Measurements from ENCODE around the gene OR10W1.

The OR10W1 gene, protein sequence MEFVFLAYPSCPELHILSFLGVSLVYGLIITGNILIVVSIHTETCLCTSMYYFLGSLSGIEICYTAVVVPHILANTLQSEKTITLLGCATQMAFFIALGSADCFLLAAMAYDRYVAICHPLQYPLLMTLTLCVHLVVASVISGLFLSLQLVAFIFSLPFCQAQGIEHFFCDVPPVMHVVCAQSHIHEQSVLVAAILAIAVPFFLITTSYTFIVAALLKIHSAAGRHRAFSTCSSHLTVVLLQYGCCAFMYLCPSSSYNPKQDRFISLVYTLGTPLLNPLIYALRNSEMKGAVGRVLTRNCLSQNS

DNA sequence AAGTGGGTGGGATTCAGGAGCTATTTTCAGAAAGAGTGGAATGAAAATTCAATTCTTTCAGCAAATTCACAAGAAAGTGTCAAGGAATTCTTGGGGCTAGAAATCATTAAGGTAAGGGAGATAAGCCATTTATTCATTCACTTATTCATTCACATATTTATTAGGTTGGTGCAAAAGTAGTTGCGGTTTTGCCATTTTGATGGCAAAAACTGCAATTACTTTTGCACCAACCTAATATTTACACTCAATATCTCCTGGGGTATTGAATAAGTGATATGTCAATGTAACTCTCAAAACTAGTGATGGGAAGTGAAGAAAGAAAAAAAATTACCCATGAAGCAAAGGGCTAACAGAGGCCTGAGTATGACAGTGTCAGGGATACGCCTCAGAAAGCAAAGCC, at the start of gene OR10W1:
TSS of gene OR10W1 (minus strand) at position 119 of the 400 bp plus-strand sequence. CDS start 402 bp downstream, outside the sequence.
- no peak for DNase-seq

DNA sequence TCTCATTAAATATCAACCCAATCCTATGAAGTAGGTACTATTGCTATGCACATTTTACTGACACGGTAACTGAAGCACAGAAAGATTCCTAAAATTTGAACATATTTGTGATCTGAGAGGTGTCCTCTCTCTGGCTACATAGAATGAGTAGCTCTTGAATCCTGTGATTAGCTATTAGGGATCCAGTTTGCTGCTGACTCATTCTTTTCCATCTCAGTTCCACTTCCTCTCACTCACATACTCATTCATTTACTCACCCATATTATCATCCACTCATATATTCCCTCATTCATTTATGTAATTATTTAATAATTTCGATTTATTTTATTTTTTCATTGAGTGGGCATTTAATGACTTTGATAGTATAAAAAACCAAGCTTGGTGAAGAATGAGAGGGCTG, 48.1 kb upstream of the OR10W1 start:
- DNase-seq, result no peak

DNA sequence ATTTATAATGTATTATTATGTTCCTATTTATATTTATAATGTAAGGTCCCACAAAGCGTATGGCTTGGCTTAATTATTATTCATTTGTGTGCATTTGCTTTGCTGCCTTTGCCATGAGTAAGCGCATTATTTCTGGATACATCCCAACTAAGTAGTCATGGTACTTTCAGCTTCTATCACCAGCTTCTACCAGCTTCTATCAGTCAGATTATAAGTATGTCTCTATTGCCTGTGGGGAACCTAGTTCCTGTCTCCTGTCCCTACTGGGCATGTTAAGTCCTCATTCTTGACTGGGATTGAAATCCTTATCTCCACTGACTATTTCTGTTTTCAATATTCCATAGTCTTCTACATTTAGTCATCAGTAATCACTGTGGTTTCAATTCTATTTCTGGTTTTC, 33.5 kb upstream of the OR10W1 start:
- DNase-seq, result no peak

DNA sequence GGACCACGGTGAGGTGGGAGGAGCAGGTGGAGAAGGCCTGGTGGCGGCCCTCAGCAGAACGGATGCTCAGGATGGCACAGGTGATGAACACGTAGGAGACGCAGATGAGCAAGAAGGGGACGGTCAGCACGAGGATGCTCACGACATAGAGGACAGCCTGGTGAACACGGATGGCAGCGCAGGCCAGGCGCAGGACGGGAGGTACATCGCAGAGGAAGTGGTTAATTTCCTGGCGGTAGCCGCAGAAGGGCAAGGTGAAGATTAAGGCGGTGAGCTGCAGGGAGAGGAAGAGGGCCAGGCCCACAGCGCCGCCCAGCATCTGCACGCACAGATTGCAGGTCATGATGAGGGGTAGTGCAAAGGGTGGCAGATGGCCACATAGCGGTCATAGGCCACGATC, 24.0 kb upstream of the OR10W1 start:
- DNase-seq, result no peak

DNA sequence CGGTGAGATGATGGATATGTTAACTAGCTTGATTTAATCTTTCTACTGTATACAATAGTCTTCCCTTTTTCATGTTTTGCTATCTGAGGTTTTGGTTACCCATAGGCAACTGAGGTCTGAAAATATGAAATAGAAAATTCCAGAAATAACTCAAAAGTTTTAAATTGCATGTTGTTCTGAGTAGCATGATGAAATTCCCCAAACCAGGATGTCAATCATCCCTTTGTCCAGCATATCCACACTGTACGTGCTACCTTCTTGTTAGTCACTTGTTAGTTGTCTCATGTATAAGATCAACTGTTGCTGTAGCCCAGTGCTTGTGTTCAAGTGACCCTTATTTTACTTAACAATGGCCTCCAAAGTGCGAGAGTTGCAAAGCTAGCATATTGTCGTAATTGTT, 21.2 kb upstream of the OR10W1 start:
- DNase-seq, result no peak

DNA sequence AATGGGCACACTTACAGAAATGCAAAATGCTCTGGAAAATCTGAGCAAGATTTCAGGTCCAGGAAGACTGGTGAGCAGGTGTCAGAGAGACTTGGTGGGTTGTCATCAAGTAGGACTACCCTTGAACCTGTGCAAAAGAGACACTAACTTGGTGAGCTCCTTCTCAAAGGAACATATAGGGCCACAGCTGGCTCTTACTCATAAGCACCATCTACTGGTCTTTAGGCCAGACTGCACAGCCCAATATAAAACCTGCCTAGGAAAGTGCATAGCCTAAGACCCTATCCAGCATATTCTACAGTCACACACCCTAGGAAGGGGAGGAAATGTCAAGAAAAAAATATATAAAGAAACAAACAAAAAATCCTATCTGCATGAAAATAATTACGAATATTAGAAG, 18.2 kb upstream of the OR10W1 start:
- no peak for DNase-seq

DNA sequence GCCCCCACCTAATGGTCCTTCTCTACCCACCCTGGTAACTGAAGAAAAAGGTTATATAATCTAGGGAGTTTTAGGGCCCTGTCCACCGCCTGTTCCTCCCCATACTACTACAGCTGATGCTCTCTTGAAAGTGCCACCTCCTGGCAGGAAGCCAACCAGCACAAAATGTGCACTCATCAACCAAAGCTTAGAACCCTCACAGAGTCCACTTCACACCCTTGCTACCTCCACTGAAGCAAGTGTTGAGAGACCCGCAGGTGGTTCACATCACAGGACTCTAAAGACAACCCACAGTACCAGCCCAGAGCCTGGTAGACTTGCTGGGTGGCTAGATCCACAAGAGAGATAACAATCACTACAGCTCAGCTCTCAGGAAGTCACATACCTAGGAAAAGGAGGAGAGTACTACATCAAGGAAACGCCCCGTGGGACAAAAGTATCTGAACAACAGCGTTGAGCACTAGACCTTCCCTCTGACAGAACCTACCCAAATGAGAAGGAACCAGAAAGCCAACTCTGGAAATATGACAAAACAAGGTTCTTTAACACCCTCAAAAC, 17.5 kb upstream of the OR10W1 start:
- no peak for DNase-seq

DNA sequence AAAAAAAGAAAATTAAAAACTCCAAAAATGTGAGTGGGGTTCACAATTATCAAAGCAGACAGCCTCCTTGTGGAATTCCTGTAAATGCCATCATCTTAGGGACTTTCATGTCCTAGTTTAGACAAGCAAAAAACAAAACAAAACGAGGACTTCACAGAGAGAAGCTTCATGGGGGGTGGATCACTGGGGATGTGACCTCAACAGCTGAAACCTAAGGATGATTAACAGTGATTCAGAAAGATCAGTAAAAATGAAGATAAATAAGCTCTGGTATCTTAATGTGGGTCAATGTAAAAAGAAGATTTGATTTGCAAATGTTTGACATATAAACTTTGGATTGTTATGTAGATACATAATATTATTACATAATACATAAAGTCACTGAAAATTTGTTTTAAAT, 8.1 kb upstream of the OR10W1 start:
- DNase-seq, result no peak

DNA sequence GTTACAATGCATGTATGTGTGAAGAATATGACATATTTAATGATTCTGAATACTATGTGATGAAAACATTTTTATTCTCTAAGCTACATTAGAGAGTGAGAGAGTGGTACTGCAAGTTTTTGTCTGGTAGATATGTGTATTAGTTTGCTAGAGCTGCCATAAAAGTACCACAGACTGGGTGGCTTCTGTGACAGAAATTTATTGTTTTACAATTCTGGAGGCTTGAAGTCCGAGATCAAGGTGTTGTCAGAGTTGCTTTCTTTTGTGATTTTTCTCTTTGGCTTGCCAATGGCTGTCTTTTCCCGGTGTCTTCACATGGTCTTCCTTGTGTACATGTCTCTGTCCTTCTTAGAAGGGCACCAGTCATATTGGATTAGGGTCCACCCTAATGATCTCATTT, 6.9 kb upstream of the OR10W1 start:
- DNase-seq, result no peak

DNA sequence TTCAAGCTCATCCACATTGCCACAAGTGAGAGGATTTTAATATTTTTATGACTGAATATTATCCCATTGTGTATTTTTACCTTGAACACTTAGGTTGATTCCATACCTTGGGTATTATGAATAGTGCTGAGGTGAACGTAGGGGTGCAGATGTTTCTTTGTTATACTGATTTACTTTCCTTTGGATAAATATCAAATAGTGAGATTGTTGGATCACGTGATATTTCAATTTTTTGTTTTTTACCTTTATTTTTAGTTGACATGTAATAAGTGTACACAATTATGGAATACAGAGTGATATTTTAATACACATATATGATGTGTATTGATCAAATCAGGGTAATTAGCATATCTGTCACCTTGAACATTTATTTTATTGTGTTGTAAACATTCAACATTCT, 8.1 kb downstream of the OR10W1 start:
- no peak for DNase-seq

DNA sequence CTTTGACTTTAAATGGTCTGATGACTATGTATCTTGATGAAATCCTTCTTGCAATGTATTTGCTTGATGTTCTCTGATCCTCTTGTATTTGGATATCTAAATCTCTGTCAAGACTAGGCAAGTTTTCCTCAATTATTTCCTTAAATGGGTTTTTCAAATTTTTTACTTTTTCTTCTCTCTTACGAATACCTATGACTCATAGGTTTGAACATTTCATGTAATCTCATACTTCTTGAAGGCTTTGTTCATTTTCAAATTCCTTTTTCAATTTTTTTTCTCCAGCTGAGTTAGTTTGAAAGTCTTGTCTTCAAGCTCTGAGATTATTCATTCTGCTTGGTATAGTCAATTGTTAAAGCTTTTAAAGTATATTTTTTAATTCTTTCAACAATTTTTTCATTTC, 13.1 kb downstream of the OR10W1 start:
- DNase-seq, result no peak

DNA sequence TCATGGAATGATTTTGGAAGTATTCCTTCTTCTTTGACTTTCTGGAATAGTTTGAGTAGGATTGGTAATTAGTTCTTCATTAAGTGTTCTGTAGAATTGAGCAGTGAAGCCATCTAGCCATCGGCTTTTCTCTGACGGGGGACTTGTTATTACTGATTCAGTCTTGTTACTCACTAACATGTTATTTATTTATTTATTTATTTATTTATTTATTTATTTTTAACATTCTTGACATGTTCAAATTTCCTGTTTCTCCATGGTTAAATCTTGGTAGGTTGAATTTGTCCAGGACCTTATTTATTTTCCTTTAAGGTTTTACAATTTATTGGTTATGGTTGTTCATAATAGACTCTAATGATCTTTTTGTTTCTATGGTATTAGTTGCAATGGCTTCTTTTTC, 24.1 kb downstream of the OR10W1 start:
- no peak for DNase-seq

DNA sequence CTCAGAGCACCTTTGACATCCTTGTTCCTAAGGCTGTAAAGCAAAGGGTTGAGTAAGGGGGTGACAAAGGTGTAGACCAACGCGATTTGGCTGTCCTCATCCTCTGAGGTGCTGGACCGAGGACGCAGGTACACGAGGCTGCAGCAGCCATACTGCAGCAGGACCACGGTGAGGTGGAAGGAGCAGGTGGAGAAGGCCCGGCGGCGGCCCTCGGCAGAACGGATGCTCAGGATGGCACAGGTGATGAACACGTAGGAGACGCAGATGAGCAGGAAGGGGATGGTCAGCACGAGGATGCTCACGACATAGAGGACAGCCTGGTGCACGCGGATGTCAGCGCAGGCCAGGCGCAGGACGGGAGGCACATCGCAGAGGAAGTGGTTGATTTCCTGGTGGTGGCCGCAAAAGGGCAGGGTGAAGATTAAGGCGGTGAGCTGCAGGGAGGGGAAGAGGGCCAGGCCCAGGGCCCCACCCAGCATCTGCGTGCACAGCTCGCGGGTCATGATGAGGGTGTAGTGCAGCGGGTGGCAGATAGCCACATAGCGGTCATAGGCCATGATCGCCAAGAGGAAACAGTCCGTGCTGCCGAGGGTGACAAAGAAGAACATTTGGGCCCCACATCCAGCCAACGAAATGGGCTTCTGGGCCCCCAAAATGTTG, 40.0 kb downstream of the OR10W1 start:
- DNase-seq, result no peak

DNA sequence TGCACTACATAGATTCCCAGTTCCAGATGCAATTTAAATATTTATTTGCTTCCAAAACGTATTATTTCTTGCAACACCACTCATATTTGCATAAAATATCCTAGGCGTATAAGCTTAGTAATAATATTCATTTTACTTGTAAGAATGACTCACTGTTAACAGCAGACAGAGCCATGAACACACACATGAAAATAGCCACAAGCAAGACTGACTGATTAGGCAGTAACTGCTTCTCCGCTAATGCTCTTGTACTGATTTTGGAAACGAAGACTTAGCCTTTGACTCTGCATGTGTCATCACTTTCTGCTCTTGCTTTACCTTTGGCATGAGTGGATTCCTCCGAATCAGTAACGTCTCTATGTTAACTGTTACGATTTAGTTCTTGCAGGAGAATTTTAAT, 45.3 kb downstream of the OR10W1 start:
- no peak for DNase-seq

Data from KG1 (cell line).